SH-SY5Y (cell line): ENCODE measurements around the gene ZNF280A.

Source experiments
- GATA2 ChIP-seq: IDR thresholded peaks from 2 replicates; pipeline ENCODE4 v1.6.1; 2011; ENCODE audit warnings: mild to moderate bottlenecking, low read depth, low read length
- GATA3 ChIP-seq: IDR thresholded peaks from 2 replicates; pipeline ENCODE4 v1.6.1; 2011; ENCODE audit warnings: low read depth, mild to moderate bottlenecking, low read length, moderate library complexity

- TF ChIP-seq GATA2 = no peak
- TF ChIP-seq GATA3 = no peak
These were observed 13.8 kb upstream of the ZNF280A start for GRCh38 chr22:22533863-22534262.
